Measurements from ENCODE around the gene CLINT1. TPM values are rescaled to one million over a fixed set of nuclear protein-coding genes. Genes with fewer than 3 reads are reported as not detected.

CLINT1 gene
- total RNA-seq, 4 donors from 2014 or later: 48.3 to 84.6 (median 61.7) TPM

DNA sequence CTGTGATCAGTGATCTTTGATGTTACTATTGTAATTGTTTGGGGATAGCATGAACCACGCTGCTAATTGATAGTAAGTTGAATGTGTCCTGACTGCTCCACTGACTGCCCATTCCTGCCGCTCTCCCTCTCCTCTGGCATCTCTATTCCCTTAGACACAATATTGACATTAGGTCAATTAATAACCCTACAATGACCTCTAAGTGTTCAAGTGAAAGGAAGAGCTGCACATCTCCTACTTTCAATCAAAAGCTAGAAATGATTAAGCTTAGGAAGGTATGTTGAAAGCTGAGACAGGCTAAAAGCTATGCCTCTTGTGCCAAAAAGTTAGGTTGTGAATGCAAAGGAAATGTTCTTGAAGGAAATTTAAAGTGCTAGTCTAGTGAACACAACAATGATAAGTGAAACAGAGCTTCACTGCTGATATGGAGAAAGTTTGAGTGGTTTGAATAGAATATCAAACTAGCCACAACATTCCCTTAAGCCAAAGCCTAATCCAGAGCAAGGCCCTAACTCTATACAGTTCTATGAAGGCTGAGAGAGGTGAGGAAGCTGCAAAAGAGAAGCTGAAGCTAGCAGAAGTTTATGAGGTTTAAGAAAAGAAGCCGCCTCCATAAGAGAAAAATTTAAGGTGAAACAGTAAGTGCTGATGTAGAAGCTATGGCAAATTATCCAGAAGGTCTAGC, 12.9 kb downstream of the CLINT1 start:
- Histone ChIP-seq H3K4me3 (no peak overlapping the region), H3K27ac (no peak overlapping the region), H3K36me3 (peaks cover 0 to 27% (median 0%) of the 10 kb centered on the region in 3 donors), H3K9me3 (peaks cover 0 to 7% (median 0%) of the 10 kb centered on the region in 4 donors), H3K4me1 (no peaks in the 10 kb centered on the region), H3K27me3 (no peaks in the 10 kb centered on the region)
- 99 to 100% methylated on average over 3 of the region's 3 CpGs for WGBS, 2 donors
- no peak for DNase-seq (ENCODE audit: low spot score in 2 of 2)
- no peak for TF ChIP-seq EP300 (IDR thresholded peaks at IDR 0.05)
- TF ChIP-seq, protein P1, sequence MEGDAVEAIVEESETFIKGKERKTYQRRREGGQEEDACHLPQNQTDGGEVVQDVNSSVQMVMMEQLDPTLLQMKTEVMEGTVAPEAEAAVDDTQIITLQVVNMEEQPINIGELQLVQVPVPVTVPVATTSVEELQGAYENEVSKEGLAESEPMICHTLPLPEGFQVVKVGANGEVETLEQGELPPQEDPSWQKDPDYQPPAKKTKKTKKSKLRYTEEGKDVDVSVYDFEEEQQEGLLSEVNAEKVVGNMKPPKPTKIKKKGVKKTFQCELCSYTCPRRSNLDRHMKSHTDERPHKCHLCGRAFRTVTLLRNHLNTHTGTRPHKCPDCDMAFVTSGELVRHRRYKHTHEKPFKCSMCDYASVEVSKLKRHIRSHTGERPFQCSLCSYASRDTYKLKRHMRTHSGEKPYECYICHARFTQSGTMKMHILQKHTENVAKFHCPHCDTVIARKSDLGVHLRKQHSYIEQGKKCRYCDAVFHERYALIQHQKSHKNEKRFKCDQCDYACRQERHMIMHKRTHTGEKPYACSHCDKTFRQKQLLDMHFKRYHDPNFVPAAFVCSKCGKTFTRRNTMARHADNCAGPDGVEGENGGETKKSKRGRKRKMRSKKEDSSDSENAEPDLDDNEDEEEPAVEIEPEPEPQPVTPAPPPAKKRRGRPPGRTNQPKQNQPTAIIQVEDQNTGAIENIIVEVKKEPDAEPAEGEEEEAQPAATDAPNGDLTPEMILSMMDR (IDR thresholded peaks at IDR 0.05): no peak
- no peak for TF ChIP-seq POLR2A (IDR thresholded peaks at IDR 0.05)

DNA sequence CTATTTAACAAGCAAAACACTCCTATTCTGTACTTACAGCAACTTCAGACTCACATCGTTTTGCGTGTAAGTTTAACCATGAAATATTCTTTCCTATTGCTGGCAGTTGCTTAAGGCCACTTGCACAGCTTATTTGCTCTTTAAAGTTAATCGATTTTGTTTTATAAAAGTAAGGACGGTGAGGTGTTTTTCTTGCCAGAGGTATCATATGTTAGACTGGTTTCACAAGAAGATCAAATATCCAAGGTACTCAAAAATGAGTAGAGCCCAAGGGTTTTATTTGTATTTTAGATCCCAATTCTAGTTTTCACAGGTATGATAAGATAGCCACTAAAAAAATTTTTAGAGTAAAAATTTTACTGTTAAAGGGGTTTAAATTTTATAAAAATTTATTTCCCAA, 16.2 kb downstream of the CLINT1 start:
- Histone ChIP-seq H3K27ac (no peak overlapping the region), H3K4me3 (no peak overlapping the region), H3K4me1 (no peaks in the 10 kb centered on the region), H3K9me3 (peaks cover 0 to 7% (median 0%) of the 10 kb centered on the region in 4 donors), H3K36me3 (peaks cover 0 to 16% (median 0%) of the 10 kb centered on the region in 3 donors), H3K27me3 (no peaks in the 10 kb centered on the region)
- DNase-seq (ENCODE audit: low spot score in 2 of 2): no peak
- 92 to 94% methylated on average over 4 of the region's 4 CpGs for WGBS, 2 donors
- TF ChIP-seq EP300 (IDR thresholded peaks at IDR 0.05) (no peak), POLR2A (IDR thresholded peaks at IDR 0.05) (no peak)
- TF ChIP-seq, protein P1 (IDR thresholded peaks at IDR 0.05): no peak

DNA sequence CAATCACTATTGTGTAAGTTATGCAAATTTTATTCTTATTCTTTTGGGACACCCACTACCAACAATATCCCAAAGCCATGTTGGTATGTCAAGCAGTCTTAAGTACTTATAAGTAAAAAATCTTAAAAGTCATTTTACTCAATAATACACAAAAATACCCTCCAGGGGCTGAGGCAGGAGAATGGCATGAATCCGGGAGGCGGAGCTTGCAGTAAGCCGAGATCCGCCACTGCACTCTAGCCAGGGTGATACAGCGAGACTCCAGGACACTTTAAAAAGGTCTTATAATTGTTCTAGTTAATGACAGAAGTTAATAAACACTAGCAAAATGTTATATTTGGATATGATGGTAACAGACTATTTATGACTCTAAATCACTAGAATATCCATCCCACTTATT, 16.8 kb downstream of the CLINT1 start:
- TF ChIP-seq EP300 (IDR thresholded peaks at IDR 0.05) (no peak), POLR2A (IDR thresholded peaks at IDR 0.05) (no peak)
- TF ChIP-seq, protein P1 (IDR thresholded peaks at IDR 0.05): no peak
- Histone ChIP-seq H3K4me1 (no peaks in the 10 kb centered on the region), H3K4me3 (no peak overlapping the region), H3K27ac (no peak overlapping the region), H3K9me3 (peaks cover 0 to 7% (median 0%) of the 10 kb centered on the region in 4 donors), H3K27me3 (no peaks in the 10 kb centered on the region), H3K36me3 (peaks cover 0 to 10% (median 0%) of the 10 kb centered on the region in 3 donors)
- no peak for DNase-seq (ENCODE audit: low spot score in 2 of 2)
- 83 to 93% methylated on average over 5 of the region's 5 CpGs for WGBS, 2 donors

DNA sequence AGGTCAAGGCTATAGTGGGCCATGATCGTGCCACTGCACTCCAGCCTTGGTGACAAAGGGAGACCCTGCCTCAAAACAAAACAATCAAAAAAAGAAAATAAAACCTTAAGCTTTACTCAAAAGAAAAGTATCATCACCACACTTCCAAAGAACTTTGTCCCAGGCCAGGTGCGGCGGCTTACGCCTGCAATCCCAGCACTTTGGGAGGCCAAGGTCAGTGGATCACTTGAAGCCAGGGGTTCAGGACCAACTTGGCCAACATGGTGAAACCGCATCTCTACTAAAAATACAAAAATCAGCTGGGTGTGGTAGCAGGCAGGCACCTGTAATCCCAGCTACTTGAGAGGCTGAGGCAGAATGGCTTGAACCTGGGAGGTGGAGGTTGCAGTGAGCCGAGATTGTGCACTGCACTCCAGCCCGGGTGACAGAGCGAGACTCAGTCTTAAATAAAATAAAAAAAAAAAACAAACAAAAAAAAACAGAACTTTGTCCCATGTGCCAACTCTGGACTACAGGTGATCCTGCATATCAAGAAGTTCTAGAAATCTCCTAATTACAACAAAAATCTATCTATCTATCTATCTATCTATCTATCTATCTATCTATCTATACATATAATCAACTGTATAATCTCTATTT, 19.7 kb downstream of the CLINT1 start:
- H3K27me3 ChIP-seq: no peaks in the 10 kb centered on the region
- H3K27ac ChIP-seq: no peak overlapping the region
- no peak for DNase-seq (ENCODE audit: low spot score in 2 of 2)
- no peak for TF ChIP-seq POLR2A (IDR thresholded peaks at IDR 0.05)
- TF ChIP-seq, protein P1 (IDR thresholded peaks at IDR 0.05): no peak
- no peak for TF ChIP-seq EP300 (IDR thresholded peaks at IDR 0.05)
- WGBS, 2 donors: 84 to 89% methylated on average over 8 of the region's 8 CpGs
- no peaks in the 10 kb centered on the region for H3K4me1 ChIP-seq
- H3K4me3 ChIP-seq: no peak overlapping the region
- H3K36me3 ChIP-seq: no peaks in the 10 kb centered on the region
- H3K9me3 ChIP-seq: no peaks in the 10 kb centered on the region

DNA sequence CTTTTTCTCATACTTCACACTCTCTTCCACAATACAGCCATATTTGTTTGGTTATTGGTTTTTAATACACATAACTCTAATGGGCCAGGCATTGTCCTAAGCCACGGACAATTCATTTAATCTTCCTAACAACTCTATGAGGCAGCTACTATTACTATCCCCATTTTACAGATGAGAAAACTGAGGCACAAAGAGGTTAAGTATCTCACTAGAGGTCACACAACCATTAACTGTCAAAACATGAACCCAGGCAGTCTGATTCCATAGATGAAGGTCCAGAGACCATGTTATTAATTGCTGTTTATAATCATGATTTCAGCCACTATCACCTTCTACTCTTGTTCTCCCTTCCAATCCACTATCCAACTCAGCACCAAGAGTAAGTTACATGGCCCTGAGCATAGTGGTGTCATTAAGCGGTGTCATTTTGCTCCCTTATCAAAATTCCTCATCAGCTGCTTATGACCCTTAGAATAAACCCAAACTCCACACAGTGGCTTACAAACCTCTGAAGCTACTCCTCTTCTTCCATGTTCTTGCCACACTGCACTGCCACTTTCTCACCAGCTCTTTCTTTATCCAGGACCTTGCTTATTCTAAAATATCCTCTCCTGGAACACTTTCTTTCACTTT, 22.7 kb downstream of the CLINT1 start:
- TF ChIP-seq EP300 (IDR thresholded peaks at IDR 0.05): no peak
- H3K4me1 ChIP-seq: no peaks in the 10 kb centered on the region
- WGBS, 2 donors: 97 to 99% methylated on average over 2 of the region's 2 CpGs

More for the DNA sequence above, 22.7 kb downstream of the CLINT1 start:
- H3K9me3 ChIP-seq: no peaks in the 10 kb centered on the region
- no peaks in the 10 kb centered on the region for H3K36me3 ChIP-seq
- H3K27me3 ChIP-seq: no peaks in the 10 kb centered on the region
- no peak overlapping the region for H3K4me3 ChIP-seq
- DNase-seq (ENCODE audit: low spot score in 2 of 2): no peak
- H3K27ac ChIP-seq: no peak overlapping the region

Measured in tibial nerve (tissue), 4 donors.